SK-N-SH treated with all-trans-retinoic acid at 6 μM for 48 hours (cell line): ENCODE data around the gene ENDOD1.

ENCODE experiments used
- ATAC-seq: fragments of 200-7000 bp; cut with Tn5 transposase; 3 replicates; pipeline ENCODE4 v1.9.1; 2020; ENCODE audit warnings: mild to moderate bottlenecking, moderate library complexity
- ARNTL ChIP-seq: fragments of 450-650 bp; formaldehyde crosslinking; IDR thresholded peaks from 2 replicates; pipeline ENCODE4 v1.5.0; 2020; ENCODE audit warnings: low read depth, mild to moderate bottlenecking, moderate library complexity, borderline replicate concordance
- BACH2 ChIP-seq: fragments of 250-450 bp; sonication (Bioruptor Pico); IDR thresholded peaks from 2 replicates; pipeline ENCODE4 v1.9.0; 2021; ENCODE audit warnings: mild to moderate bottlenecking, borderline replicate concordance
- CSDC2 ChIP-seq: fragments of 250-450 bp; sonication (Bioruptor Pico); IDR thresholded peaks from 2 replicates; pipeline ENCODE4 v1.5.0; 2020; ENCODE audit warnings: mild to moderate bottlenecking, moderate library complexity
- ESRRG ChIP-seq: fragments of 250-450 bp; sonication (Bioruptor Pico); IDR thresholded peaks from 2 replicates; pipeline ENCODE4 v1.6.1; 2021; ENCODE audit warnings: mild to moderate bottlenecking
- GLIS3 ChIP-seq: fragments of 250-450 bp; sonication (Bioruptor Pico); IDR thresholded peaks from 2 replicates; pipeline ENCODE4 v1.5.0; 2020; ENCODE audit warnings: mild to moderate bottlenecking, moderate library complexity
- ISL1 ChIP-seq: fragments of 250-450 bp; sonication (Bioruptor Pico); IDR thresholded peaks from 2 replicates; pipeline ENCODE4 v2.1.2; 2022; ENCODE audit warnings: mild to moderate bottlenecking, moderate library complexity
- OSR1 ChIP-seq: fragments of 250-450 bp; sonication (Bioruptor Pico); IDR thresholded peaks from 2 replicates; pipeline ENCODE4 v1.8.0; 2022; ENCODE audit warnings: moderate library complexity, mild to moderate bottlenecking, inconsistent platforms
- RARB ChIP-seq: fragments of 250-450 bp; sonication (Bioruptor Pico); IDR thresholded peaks from 2 replicates; pipeline ENCODE4 v1.8.0; 2021; ENCODE audit warnings: mild to moderate bottlenecking, moderate library complexity
- SNAI2 ChIP-seq: fragments of 250-450 bp; sonication (Bioruptor Pico); IDR thresholded peaks from 2 replicates; pipeline ENCODE4 v1.5.0; 2020; ENCODE audit warnings: mild to moderate bottlenecking, moderate library complexity
- TCF4 ChIP-seq: fragments of 250-450 bp; sonication (Bioruptor Pico); IDR thresholded peaks from 2 replicates; pipeline ENCODE4 v1.8.0; 2021; ENCODE audit warnings: mild to moderate bottlenecking, moderate library complexity, borderline replicate concordance
- TOX ChIP-seq: fragments of 250-450 bp; sonication (Bioruptor Pico); IDR thresholded peaks from 2 replicates; pipeline ENCODE4 v1.8.0; 2021; ENCODE audit warnings: mild to moderate bottlenecking, moderate library complexity, borderline replicate concordance
- ZFP3 ChIP-seq: fragments of 250-450 bp; sonication (Bioruptor Pico); IDR thresholded peaks from 2 replicates; pipeline ENCODE4 v1.5.0; 2020; ENCODE audit warnings: mild to moderate bottlenecking, moderate library complexity
- ZFP30 ChIP-seq: fragments of 450-650 bp; formaldehyde crosslinking; IDR thresholded peaks from 2 replicates; pipeline ENCODE4 v1.5.0; 2022; ENCODE audit warnings: mild to moderate bottlenecking, moderate library complexity
- ZNF565 ChIP-seq: fragments of 450-650 bp; formaldehyde crosslinking; conservative IDR thresholded peaks from 2 replicates; pipeline ENCODE4 v1.5.0; 2020; ENCODE audit warnings: low read depth, mild to moderate bottlenecking, moderate library complexity
- ZNF70 ChIP-seq: fragments of 450-650 bp; formaldehyde crosslinking; IDR thresholded peaks from 2 replicates; pipeline ENCODE4 v1.5.0; 2020; ENCODE audit warnings: mild to moderate bottlenecking, moderate library complexity
- TF ChIP-seq, protein P1 (sequence below): fragments of 250-450 bp; sonication (Bioruptor Pico); IDR thresholded peaks from 2 replicates; pipeline ENCODE4 v1.5.1; 2021; ENCODE audit warnings: mild to moderate bottlenecking, moderate library complexity
- TF ChIP-seq, protein P2 (sequence below): fragments of 250-450 bp; sonication (Bioruptor Pico); IDR thresholded peaks from 2 replicates; pipeline ENCODE4 v1.5.0; 2020; ENCODE audit warnings: mild to moderate bottlenecking, moderate library complexity
- TF ChIP-seq, protein P3 (sequence below): fragments of 250-450 bp; sonication (Bioruptor Pico); IDR thresholded peaks from 2 replicates; pipeline ENCODE4 v1.8.0; 2020; ENCODE audit warnings: mild to moderate bottlenecking, moderate library complexity, borderline replicate concordance
- TF ChIP-seq, protein P4 (sequence below): fragments of 250-450 bp; sonication (Bioruptor Pico); IDR thresholded peaks from 2 replicates; pipeline ENCODE4 v1.8.0; 2021; ENCODE audit warnings: low read depth, mild to moderate bottlenecking, moderate library complexity, borderline replicate concordance

Gene ENDOD1

DNA sequence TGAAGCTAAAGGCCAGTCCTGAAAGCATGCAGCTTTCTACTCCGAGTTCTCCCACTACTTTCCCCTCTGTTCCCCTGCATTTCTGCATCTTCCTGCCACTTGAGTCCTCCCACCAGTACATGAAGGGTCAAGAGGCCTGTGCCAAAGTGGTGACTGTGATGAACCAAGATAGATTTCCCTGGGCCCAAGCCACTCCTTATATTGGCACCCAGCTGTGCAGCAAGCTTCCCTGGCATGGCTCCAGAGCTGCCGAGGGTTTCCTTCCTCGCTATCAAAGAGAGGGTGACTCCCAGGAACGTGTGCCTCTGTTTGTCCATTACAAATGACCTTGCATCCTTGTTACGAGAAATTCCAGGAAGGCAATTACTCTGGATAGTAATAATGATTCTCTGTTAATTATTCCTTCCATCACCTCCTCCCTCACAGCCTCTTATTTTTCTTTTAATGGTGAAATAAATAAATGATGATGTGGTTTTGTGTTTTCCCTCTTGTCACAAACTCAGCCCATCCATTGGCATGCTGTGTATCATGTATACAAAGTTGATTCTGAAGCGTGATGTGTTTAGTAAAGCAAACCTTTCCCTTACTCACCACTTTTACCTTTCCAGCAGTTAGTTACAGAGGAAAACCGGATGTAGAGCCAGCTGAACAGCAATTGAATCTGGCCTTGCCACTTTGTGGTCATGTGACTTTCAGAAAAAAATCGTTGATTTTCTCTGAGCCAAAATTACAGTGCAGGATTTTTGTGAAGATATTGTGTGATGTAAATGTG is 14.7 kb upstream of the ENDOD1 start:
- no peak for ATAC-seq

DNA sequence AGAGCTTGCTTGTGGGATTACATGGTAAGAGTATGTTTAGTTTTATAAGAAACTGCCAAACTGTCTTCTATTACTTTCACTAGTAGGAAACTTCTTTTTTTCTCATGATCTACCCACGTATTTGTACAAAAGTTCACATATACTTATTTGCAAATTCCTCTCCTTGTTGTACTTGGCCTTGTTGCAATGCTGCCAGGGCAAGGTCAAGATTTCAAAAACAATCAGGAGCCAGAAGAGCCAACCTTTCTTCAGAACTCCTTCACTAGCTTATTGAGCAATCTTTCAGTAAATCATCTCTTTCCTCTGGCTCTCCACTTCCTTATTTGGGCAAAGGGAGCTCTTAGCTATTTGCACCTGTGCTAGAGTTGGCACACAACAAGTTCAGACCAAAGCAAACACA is 13.2 kb upstream of the ENDOD1 start:
- no peak for TF ChIP-seq ZNF565 (CRISPR knock-in tag)
- TF ChIP-seq RARB (CRISPR knock-in tag), result no peak
- no peak for TF ChIP-seq ZFP3 (CRISPR knock-in tag)
- TF ChIP-seq GLIS3 (CRISPR knock-in tag), result no peak
- TF ChIP-seq, protein P1, sequence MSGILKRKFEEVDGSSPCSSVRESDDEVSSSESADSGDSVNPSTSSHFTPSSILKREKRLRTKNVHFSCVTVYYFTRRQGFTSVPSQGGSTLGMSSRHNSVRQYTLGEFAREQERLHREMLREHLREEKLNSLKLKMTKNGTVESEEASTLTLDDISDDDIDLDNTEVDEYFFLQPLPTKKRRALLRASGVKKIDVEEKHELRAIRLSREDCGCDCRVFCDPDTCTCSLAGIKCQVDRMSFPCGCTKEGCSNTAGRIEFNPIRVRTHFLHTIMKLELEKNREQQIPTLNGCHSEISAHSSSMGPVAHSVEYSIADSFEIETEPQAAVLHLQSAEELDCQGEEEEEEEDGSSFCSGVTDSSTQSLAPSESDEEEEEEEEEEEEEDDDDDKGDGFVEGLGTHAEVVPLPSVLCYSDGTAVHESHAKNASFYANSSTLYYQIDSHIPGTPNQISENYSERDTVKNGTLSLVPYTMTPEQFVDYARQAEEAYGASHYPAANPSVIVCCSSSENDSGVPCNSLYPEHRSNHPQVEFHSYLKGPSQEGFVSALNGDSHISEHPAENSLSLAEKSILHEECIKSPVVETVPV (CRISPR knock-in tag), result no peak
- TF ChIP-seq TCF4 (CRISPR knock-in tag), result no peak
- no peak for ATAC-seq

More for the DNA sequence above, 14.7 kb upstream of the ENDOD1 start:
- TF ChIP-seq, protein P1 (CRISPR knock-in tag), result no peak
- TF ChIP-seq ISL1 (CRISPR knock-in tag), result no peak
- TF ChIP-seq TOX (CRISPR knock-in tag), result no peak
- TF ChIP-seq, protein P2, sequence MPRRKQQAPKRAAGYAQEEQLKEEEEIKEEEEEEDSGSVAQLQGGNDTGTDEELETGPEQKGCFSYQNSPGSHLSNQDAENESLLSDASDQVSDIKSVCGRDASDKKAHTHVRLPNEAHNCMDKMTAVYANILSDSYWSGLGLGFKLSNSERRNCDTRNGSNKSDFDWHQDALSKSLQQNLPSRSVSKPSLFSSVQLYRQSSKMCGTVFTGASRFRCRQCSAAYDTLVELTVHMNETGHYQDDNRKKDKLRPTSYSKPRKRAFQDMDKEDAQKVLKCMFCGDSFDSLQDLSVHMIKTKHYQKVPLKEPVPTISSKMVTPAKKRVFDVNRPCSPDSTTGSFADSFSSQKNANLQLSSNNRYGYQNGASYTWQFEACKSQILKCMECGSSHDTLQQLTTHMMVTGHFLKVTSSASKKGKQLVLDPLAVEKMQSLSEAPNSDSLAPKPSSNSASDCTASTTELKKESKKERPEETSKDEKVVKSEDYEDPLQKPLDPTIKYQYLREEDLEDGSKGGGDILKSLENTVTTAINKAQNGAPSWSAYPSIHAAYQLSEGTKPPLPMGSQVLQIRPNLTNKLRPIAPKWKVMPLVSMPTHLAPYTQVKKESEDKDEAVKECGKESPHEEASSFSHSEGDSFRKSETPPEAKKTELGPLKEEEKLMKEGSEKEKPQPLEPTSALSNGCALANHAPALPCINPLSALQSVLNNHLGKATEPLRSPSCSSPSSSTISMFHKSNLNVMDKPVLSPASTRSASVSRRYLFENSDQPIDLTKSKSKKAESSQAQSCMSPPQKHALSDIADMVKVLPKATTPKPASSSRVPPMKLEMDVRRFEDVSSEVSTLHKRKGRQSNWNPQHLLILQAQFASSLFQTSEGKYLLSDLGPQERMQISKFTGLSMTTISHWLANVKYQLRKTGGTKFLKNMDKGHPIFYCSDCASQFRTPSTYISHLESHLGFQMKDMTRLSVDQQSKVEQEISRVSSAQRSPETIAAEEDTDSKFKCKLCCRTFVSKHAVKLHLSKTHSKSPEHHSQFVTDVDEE, result no peak
- no peak for TF ChIP-seq ARNTL
- no peak for TF ChIP-seq SNAI2 (CRISPR knock-in tag)
- no peak for TF ChIP-seq OSR1 (CRISPR knock-in tag)
- TF ChIP-seq ESRRG, result no peak
- TF ChIP-seq RARB (CRISPR knock-in tag), result no peak
- no peak for TF ChIP-seq ZFP3 (CRISPR knock-in tag)

DNA sequence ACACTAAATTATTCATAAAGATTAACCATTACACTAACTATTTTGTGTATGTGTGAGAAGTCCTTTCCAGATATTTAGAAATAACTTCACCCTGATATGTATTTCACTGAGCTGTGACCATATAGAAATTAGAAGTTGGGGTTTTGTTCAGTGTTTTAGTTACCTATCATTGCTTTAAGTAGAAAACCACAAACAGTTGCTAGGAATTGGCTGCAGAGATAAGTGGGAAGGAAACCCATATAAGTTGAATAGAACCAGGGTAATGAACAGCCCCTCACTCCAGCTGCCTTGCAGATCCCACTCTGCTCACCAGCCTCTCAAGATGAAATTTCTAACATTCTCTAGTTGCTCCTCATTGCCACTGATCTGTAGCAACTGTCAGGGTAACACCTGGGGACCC is 12.7 kb upstream of the ENDOD1 start:
- no peak for TF ChIP-seq ZNF565 (CRISPR knock-in tag)
- TF ChIP-seq, protein P3, sequence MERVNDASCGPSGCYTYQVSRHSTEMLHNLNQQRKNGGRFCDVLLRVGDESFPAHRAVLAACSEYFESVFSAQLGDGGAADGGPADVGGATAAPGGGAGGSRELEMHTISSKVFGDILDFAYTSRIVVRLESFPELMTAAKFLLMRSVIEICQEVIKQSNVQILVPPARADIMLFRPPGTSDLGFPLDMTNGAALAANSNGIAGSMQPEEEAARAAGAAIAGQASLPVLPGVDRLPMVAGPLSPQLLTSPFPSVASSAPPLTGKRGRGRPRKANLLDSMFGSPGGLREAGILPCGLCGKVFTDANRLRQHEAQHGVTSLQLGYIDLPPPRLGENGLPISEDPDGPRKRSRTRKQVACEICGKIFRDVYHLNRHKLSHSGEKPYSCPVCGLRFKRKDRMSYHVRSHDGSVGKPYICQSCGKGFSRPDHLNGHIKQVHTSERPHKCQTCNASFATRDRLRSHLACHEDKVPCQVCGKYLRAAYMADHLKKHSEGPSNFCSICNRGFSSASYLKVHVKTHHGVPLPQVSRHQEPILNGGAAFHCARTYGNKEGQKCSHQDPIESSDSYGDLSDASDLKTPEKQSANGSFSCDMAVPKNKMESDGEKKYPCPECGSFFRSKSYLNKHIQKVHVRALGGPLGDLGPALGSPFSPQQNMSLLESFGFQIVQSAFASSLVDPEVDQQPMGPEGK (CRISPR knock-in tag), result no peak
- TF ChIP-seq ESRRG, result no peak
- no peak for TF ChIP-seq TCF4 (CRISPR knock-in tag)
- TF ChIP-seq, protein P2, result no peak
- no peak for TF ChIP-seq BACH2 (CRISPR knock-in tag)
- no peak for TF ChIP-seq ZNF70 (CRISPR knock-in tag)
- no peak for TF ChIP-seq OSR1 (CRISPR knock-in tag)
- TF ChIP-seq TOX (CRISPR knock-in tag), result no peak
- TF ChIP-seq CSDC2, result no peak
- no peak for TF ChIP-seq SNAI2 (CRISPR knock-in tag)
- TF ChIP-seq, protein P4, sequence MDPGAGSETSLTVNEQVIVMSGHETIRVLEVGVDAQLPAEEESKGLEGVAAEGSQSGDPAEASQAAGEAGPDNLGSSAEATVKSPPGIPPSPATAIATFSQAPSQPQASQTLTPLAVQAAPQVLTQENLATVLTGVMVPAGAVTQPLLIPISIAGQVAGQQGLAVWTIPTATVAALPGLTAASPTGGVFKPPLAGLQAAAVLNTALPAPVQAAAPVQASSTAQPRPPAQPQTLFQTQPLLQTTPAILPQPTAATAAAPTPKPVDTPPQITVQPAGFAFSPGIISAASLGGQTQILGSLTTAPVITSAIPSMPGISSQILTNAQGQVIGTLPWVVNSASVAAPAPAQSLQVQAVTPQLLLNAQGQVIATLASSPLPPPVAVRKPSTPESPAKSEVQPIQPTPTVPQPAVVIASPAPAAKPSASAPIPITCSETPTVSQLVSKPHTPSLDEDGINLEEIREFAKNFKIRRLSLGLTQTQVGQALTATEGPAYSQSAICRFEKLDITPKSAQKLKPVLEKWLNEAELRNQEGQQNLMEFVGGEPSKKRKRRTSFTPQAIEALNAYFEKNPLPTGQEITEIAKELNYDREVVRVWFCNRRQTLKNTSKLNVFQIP (CRISPR knock-in tag), result no peak
- TF ChIP-seq, protein P1 (CRISPR knock-in tag), result no peak
- no peak for TF ChIP-seq ZFP30
- no peak for ATAC-seq
